ENCODE measurements around the gene SH2D4B. TPM values are rescaled to one million over a fixed set of nuclear protein-coding genes. Genes with fewer than 3 reads are reported as not detected.

Gene SH2D4B
- total RNA-seq, 4 donors from 2014 or later = 0.26 to 0.42 TPM; not detected in 2

DNA sequence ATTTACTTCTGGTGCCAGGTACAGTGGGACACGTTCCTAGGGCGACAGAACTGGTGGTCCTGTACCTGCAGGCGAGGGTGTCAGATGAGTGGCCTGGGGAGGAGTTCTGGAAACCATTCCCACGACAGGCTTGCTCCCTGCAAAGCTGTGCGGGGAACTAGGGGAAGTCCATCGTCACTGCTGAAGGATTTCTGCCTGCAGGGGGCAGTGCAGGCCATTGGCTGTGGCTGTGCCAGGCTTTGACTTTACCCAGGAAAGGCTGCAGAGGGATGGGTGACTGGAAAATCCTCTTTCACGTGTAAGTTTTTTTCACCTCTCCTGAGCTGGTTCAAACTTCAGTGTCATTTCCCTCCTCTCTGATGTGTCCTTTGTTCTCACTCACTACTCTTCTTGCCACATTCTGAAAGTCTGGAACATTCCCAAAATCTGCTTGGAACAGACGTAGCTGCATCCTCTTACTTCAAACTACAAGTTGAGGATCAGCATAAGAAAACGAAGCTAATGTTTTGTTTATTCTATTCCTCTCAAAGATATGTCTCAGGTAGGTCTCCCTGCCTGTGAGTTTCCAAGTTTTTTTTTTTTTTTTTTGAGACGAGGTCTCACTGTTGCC is 126.5 kb downstream of the SH2D4B start:
- TF ChIP-seq CTCF (IDR thresholded peaks at IDR 0.05) = peak; percentile 38 to 89 (median 73)
- TF ChIP-seq POLR2A (IDR thresholded peaks at IDR 0.05; ENCODE audit: low read depth) = no peak
- intact Hi-C loops (cut with DNase I) = loop anchor here (5.0 kb wide), 1 partner anchor 258 kb away; no protein-coding TSS in a partner anchor
- H3K27me3 ChIP-seq = peaks cover 0 to 11% (median 0%) of the 10 kb centered on the region in 4 donors
- H3K9me3 ChIP-seq = no peaks in the 10 kb centered on the region
- H3K4me3 ChIP-seq = no peak overlapping the region
- no peak overlapping the region for H3K27ac ChIP-seq (replicated peaks in 1 of 4)
- H3K4me1 ChIP-seq = peaks cover 3 to 13% (median 7%) of the 10 kb centered on the region in 4 donors
- 34% methylated on average over 10 of the region's 10 CpGs for WGBS
- no peak for DNase-seq (ENCODE audit: extremely low spot score)
- H3K36me3 ChIP-seq = no peaks in the 10 kb centered on the region

DNA sequence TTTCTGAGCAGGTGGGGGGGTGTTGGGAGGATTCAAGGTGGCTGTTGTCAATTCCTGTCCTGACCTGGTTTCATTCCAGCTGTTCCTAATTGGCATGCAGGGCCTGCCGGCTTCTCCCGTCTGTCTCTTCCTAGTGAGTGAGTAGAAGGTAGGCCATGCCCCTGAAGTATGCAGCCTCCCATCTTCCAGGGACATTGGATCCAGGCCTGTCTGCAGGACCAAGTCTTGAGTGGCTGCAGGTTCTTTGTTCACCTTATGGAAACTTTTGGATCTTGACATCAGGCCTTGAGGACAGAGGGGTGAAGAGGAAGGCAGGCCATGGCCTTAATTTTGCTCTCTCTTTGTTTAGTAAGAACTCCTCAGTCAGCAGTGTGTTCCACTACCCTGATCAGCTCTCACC is 131.8 kb downstream of the SH2D4B start:
- no peak overlapping the region for H3K27ac ChIP-seq (replicated peaks in 1 of 4)
- DNase-seq (ENCODE audit: extremely low spot score) = no peak
- TF ChIP-seq CTCF (IDR thresholded peaks at IDR 0.05) (no peak), POLR2A (IDR thresholded peaks at IDR 0.05; ENCODE audit: low read depth) (no peak), POLR2AphosphoS5 (IDR thresholded peaks at IDR 0.05) (no peak), EP300 (IDR thresholded peaks at IDR 0.05) (no peak)
- 85% methylated on average over 2 of the region's 2 CpGs for WGBS
- intact Hi-C loops (cut with DNase I) = no loop called here
- no peak overlapping the region for H3K4me3 ChIP-seq
- H3K27me3 ChIP-seq = no peaks in the 10 kb centered on the region
- no peaks in the 10 kb centered on the region for H3K4me1 ChIP-seq
- H3K9me3 ChIP-seq = no peaks in the 10 kb centered on the region
- H3K36me3 ChIP-seq = no peaks in the 10 kb centered on the region

- Histone ChIP-seq H3K4me3 (no peak overlapping the region), H3K27me3 (no peaks in the 10 kb centered on the region), H3K27ac (replicated peaks in 1 of 4) (no peak overlapping the region), H3K9me3 (peaks cover 0 to under 1% (median 0%) of the 10 kb centered on the region in 4 donors), H3K36me3 (no peaks in the 10 kb centered on the region), H3K4me1 (no peaks in the 10 kb centered on the region)
- WGBS = 92% methylated on average over 6 of the region's 6 CpGs
- TF ChIP-seq POLR2A (IDR thresholded peaks at IDR 0.05; ENCODE audit: low read depth) = no peak
- TF ChIP-seq POLR2AphosphoS5 (IDR thresholded peaks at IDR 0.05) = no peak
- no peak for TF ChIP-seq CTCF (IDR thresholded peaks at IDR 0.05)
- TF ChIP-seq EP300 (IDR thresholded peaks at IDR 0.05) = no peak
- intact Hi-C loops (cut with DNase I) = no loop called here
- DNase-seq (ENCODE audit: extremely low spot score) = no peak
Observed at GRCh38 chr10:80670774-80671173, 133.1 kb downstream of the SH2D4B start.

- intact Hi-C loops (cut with DNase I) = no loop called here
- Histone ChIP-seq H3K36me3 (no peaks in the 10 kb centered on the region), H3K27ac (replicated peaks in 1 of 4) (no peak overlapping the region), H3K9me3 (peaks cover 0 to 3% (median 0%) of the 10 kb centered on the region in 4 donors), H3K27me3 (no peaks in the 10 kb centered on the region), H3K4me1 (no peaks in the 10 kb centered on the region), H3K4me3 (no peak overlapping the region)
- 89% methylated on average over 5 of the region's 5 CpGs for WGBS
- DNase-seq (ENCODE audit: extremely low spot score) = no peak
- TF ChIP-seq POLR2A (IDR thresholded peaks at IDR 0.05; ENCODE audit: low read depth) (no peak), CTCF (IDR thresholded peaks at IDR 0.05) (no peak), POLR2AphosphoS5 (IDR thresholded peaks at IDR 0.05) (no peak), EP300 (IDR thresholded peaks at IDR 0.05) (no peak)
Observed at GRCh38 chr10:80671847-80672246, 134.1 kb downstream of the SH2D4B start.

DNA sequence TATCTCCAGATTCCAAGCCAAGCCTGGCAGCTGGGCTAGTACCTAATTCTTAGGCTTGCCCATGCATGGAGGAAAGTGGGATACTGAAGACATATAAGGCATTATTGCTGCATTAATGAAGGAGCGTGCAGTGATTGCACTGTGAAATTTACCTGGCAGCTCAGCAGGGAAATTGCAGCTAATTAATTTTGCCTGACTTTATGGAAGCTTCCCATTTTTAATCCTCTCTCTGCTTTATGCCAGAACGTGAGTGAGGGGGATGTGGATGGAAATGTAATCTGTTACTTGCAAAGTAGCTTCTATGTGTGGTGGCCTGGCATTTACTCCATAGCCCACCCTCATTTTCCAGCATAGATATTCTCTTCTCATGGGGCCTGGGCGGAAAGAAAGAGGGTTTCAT is 134.9 kb downstream of the SH2D4B start:
- no peaks in the 10 kb centered on the region for H3K36me3 ChIP-seq
- H3K27ac ChIP-seq (replicated peaks in 1 of 4) = no peak overlapping the region
- peaks cover 0 to 3% (median 0%) of the 10 kb centered on the region in 4 donors for H3K9me3 ChIP-seq
- no peaks in the 10 kb centered on the region for H3K4me1 ChIP-seq
- TF ChIP-seq POLR2A (IDR thresholded peaks at IDR 0.05; ENCODE audit: low read depth) = no peak
- intact Hi-C loops (cut with DNase I) = no loop called here
- 71% methylated on average over 3 of the region's 3 CpGs for WGBS
- no peak overlapping the region for H3K4me3 ChIP-seq
- no peaks in the 10 kb centered on the region for H3K27me3 ChIP-seq
- DNase-seq (ENCODE audit: extremely low spot score) = no peak
